GM18868 (cell line): Measurements from ENCODE around the gene PADI2.

Source experiments
- ATAC-seq: cut with Tn5 transposase; IDR thresholded peaks from one replicate; pipeline ENCODE4 v1.9.1; 2021; ENCODE audit warnings: mild to moderate bottlenecking, moderate library complexity; ENCODE audit not compliant: unreplicated experiment

PADI2 gene

GRCh38 chr1:17116643-17117042, 2.6 kb downstream of the PADI2 start:
- no peak for ATAC-seq

- ATAC-seq, result no peak
Measured at GRCh38 chr1:17113963-17114362, 5.3 kb downstream of the PADI2 start.

- no peak for ATAC-seq
Measured at GRCh38 chr1:17112496-17113236, 6.6 kb downstream of the PADI2 start.

- ATAC-seq, result no peak
Measured at GRCh38 chr1:17112076-17112475, 7.2 kb downstream of the PADI2 start.

DNA sequence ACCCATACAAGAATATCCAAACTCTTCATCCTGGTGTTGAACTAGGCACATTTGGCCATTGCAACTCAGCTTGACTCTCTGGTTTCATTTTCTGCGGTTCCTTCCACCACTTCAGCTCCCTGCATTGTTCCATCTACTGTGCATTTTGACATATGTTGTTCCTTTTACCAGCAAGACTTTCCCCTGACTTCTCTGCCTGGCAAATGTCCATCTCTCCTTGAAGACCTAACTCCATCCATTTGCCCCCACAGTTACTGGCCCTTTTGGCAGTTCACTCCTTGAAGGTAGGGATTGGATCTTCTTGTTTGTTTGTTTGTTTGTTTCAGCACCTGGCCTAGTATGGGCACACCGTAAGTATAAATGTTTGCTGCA, 8.7 kb downstream of the PADI2 start:
- ATAC-seq, result no peak

DNA sequence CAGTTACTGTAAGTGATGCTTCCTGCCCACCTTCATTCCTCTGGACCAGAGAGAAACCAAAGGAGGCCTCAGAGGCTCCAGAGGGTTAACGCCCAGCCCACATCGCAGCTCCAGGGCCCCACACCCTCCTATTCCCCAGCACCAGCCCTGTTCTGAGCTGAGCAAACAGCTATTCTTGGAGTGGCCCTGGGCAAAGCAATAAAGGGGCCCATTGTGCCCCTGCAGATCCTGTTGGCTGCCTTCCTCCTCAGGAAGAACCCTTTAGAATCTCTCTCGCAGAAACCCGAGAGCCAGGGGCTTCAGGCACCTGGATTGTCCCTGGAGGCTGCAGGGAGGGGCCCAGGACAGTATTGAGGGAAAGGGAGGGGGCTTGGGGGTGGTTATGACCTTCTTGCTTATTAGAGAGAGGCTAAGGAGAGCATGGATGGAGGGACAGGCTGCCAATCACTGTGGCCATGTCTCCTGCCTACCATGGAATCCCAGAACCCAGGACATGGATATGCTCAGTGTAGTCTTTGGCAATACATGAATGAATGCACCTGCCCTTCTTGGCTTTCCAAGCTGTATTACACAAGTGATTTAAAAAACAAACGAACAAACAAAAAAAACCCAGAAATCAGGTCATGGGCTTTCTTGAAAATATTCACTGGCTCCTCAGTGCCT, 9.2 kb downstream of the PADI2 start:
- no peak for ATAC-seq

GRCh38 chr1:17108786-17109185, 10.5 kb downstream of the PADI2 start:
- ATAC-seq, result no peak

DNA sequence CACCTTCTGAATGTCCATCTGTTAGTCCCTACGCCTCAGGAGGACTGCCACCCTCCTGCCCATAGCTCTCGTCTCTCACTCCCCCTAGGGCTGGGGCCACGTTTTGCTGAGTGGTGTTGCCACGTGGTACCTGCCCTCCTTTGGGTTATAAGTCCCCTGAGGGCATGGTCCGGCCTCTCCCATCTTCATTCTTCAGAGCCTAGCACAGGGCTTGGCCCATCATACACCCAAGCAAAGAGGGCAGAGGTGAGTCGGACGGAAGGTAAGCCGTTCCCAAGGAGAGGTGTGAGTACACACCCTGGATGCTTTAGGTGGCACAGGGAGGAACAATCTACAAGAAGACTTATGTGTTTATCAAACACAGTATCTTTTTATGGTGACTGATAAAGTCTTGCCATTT, 10.9 kb downstream of the PADI2 start:
- no peak for ATAC-seq

- no peak for ATAC-seq
Measured at GRCh38 chr1:17104782-17105181, 14.5 kb downstream of the PADI2 start.

DNA sequence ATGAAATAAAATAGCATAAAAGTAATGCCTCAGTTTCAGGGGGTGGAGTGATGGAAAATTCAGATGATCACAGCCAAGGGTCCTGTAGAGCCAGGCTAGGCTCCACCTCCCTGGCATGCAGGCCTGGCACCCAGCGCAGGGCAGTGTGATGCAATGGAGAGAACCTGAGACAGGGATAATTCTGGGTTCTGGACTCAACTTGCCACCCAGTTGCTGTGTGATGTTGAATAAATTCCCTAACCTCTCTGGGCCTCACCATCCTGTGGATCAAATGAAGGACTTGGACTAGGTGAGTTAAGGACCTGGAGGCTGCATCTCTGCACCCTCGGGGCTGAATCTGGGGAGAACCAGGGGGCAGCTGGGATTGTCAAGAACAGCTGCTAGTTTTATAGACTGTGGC, 17.0 kb downstream of the PADI2 start:
- no peak for ATAC-seq

DNA sequence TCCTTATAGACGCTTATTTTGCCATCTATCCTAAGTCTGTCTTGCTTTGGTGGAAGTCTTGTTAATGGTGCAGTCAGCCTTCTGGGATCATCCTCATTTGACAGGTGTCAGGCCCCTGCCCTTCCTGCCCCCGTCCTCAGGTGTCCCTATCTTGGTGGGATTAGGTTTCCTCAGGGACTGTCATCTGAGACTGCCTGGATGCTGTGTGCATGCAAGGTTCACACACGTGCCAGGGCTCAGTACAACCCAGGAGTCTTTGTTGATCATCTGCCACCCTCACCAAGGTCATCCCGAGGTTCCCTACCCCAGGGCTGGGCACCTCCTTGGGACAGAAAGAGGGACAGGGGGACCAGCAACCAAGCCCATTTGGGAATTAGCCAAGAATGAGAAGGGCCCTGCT, 18.0 kb downstream of the PADI2 start:
- ATAC-seq, result no peak

GRCh38 chr1:17099616-17100340, 19.5 kb downstream of the PADI2 start:
- no peak for ATAC-seq

DNA sequence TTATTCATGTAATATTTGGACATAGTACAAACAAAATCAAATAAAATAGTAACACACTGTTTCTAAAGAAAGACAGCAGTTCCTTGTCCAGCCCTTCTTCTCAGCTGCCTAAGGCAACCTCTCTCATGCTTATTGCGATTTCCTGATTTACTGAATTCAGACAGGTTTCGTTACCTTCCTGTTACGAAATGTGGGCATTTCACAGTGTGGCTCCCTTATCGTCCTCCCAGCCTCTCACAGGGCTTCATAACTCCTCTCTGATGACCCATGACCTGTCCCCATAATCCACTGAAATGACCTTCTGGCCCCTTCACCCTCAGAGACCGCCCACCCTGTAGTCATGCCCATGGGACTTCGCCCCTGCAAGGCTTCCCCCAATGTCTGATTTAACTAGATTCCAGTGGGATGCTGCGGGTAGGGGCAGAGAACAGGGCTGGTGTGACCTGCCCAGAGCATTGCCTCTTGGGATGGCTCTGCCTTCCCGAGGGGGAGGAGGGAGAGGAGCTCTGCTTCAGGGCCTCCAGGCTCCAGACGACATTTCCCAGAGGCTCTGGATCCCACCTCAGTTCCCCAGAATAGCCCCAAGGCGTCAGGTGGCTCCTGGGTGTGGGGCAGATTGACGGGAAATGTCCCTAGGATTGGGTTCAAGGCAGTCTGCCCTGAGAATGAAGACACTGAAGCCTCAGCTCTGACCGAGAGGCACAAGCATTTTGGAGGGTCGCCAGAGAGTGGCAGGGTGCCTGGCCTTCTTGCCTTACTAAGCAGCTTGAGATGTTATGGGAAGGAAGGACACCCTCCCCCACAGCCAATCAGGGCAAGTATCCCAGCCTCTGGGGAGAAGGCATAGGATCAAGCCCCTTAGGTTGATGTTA, 20.6 kb downstream of the PADI2 start:
- ATAC-seq, result no peak

DNA sequence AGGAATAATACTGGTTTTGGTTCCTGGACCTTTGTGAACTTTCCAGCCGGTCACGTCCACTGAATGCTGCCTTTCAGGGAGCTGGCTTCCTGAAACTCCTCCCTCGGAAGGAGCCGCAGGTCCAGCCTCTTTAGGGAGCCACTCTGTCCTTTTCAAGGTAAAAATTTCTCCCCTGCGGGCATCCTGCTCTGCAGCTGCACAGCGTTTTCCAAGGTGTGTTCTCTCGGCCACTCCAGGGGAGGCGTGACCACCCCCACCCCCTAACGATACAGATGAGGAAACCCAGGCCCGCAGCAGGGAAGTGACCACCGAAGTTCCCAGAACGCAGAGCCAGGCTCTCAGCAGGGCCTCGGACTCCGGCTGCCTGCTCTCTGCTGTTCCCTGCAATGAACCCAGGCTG, 21.5 kb downstream of the PADI2 start:
- no peak for ATAC-seq

- ATAC-seq, result no peak
Measured at GRCh38 chr1:17097147-17097546, 22.1 kb downstream of the PADI2 start.

DNA sequence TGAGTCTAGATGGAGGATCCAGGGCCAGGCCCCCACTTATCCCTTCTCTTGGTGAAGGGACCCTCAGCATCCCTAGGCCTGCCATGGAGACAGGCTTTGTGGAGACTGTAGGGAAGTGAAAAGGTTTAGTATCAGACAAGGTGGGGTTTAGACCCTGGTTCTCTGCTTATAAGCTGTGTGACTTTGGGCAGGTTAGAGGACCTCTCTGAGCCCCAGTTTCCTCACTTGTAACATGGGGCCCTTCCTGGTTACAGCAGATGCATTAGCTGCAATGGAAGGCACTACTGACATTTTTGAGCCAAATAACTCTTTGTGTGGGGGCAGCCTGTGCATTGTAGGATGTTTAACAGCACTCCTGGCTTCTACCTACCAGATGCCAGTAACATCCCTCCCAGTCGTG, 22.7 kb downstream of the PADI2 start:
- ATAC-seq, result no peak

GRCh38 chr1:17095141-17095540, 24.1 kb downstream of the PADI2 start:
- no peak for ATAC-seq

GRCh38 chr1:17094664-17095063, 24.6 kb downstream of the PADI2 start:
- peak; percentile 60 for ATAC-seq

DNA sequence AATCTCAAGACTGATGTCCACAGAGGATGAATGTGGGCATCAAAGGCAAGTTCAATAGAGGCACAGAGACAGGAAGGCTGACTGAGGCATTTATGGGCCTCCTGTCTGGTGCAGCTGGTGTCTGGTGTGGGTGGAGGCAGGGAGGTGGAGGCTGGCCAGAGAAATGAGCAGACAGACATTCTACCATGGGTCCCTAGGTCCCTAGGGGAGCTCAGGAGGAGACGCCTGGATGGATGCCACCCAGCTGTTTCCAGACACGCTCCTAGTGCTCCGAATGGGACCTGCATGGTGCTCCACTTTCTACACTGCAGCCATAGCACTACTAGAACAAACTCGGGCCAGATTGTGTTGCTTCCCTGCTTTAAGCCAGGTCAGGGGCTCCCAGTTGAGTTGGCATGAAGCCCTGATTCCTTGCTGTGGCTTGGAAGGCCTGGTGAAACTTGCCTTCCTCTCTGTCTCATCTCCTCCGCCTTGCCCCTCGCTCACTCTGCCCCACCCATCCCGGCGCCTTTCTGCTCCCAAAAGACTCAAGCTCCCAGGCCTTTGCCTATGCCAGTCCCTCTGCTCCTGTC, 25.3 kb downstream of the PADI2 start:
- ATAC-seq, result no peak

DNA sequence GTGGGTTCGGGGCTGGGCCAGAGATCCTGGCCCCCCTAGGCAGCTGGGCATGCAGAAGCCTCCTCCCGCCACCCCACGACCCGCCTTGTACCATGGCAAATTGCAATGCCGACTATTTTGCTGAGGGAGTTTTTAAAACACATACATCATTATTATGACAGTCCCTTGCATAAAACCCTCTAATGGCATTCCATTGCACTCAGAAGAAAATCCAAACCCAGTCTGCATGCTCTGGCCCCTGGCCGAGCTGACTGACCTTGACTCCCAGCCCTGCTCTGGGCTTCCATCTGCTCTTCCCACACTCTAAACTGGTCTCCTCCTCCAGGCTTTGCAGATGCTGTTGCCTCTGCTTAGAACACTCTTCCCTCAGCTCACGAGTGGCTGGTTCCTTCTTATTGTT, 28.0 kb downstream of the PADI2 start:
- no peak for ATAC-seq

GRCh38 chr1:17089506-17089905, 29.7 kb downstream of the PADI2 start:
- ATAC-seq, result no peak
